CD4-positive, alpha-beta T cell treated with Interleukin-10 for 1 hour (primary cell): ENCODE results near the gene PTGS2.
"Not testable (repeated sequence)": the region's sequence is repeated elsewhere in the genome, so short reads cannot be mapped to it uniquely, and the experiment has no call there.

Experiments used
- DNase-seq: peaks from one replicate; pipeline ENCODE4 v3.0.0-alpha.2; 2020

PTGS2 gene

GRCh38 chr1:186669784-186670183, 10.4 kb downstream of the PTGS2 start:
- DNase-seq = not testable (repeated sequence)

DNA sequence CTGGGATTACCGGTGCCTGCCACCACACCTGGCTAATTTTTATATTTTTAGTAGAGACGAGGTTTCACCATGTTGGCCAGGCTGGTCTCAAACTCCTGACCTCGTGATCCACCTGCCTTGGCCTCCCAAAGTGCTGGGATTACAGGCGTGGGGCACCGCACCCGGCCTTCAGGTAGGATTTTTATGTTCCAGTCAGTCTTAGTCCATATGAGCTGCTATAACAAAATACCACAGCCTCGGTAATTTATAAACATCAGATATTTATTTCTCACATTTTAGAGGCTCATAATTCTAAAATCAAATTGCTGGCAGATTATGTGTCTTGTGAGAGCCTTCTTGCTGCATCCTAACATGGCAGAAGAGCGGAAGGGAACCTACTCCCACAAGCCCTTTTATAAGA, 16.0 kb downstream of the PTGS2 start:
- not testable (repeated sequence) for DNase-seq

DNA sequence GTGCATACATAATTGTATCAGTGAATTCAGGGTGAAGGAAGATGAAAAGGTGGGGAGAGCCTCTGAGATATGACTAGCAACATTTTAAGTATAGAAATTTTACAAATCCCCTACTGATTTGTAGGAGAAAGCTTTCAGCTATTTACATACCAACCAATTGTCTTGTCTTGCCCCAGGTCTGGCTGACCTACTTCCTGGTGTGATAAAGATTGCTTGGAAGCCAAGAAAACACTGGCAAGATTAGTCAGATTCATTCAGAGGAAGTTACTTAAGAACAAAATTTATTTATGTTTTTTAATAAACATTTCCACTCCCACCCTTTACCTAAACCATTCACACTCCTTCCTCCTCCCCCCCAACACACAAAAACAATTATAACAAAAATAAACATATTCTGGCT, 17.5 kb downstream of the PTGS2 start:
- no peak for DNase-seq

DNA sequence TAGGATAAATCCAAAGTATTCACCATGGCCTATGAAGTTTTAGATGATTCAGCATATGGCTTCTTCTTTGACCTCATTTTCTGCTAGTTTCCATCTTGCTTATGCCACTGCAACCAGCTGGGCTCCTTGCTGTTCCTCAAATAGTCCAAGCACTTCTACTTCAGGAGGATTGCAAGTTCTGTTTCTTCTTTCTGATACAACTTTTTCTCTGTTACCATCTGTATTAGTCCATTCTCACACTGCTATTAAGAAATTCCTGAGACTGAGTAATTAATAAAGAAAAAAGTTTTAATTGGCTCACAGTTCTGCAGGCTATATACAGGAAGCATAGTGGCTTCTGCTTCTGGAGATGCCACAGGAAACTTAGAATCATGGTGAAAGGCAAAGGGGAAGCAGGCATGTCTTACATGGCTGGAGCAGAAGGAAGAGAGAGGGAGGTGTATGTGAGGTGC, 20.3 kb downstream of the PTGS2 start:
- DNase-seq = no peak

- no peak for DNase-seq
These were observed 21.2 kb downstream of the PTGS2 start for GRCh38 chr1:186658999-186659398.

DNA sequence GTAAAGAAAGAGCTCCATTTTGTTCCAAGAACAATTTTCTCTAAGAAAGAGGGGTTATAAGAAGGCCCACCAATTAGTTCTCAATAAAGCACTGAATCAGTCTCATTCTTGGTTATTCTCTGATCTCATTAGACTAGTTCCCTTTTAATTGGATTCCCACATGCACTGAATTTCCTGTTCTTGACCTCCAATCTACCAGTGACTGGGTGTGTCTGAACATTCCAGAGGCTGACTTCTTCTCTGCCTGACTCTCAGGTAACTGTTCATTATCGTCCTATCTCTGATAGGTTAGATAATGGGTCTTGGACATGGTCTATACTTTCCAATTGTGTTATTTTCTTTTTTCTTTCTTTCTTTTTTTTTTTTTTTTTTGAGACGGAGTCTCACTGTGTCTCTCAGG, 22.7 kb downstream of the PTGS2 start:
- DNase-seq = no peak

- DNase-seq = no peak
These were observed 24.3 kb downstream of the PTGS2 start for GRCh38 chr1:186655876-186656275.

DNA sequence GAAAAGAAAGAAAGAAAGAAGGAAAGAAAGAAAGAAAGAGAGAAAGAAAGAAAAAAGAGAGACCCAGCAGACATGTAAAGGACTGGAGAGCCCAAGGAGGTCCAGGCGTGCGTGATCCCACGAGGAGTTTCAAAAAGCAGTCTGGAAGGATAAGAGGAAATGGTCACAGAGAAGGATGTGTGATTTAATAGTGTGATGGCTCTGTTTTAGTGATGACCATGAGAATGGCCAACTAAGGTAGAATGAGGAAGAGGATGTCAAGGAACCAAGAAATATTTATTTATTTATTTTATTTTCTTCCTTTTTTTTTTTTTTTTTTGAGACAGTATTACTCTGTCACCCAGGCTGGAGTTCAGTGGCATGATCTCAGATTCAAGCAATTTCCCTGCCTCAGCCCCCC, 25.5 kb downstream of the PTGS2 start:
- DNase-seq = no peak

GRCh38 chr1:186653312-186653711, 26.9 kb downstream of the PTGS2 start:
- DNase-seq = no peak

- DNase-seq = no peak
These were observed 31.6 kb downstream of the PTGS2 start for GRCh38 chr1:186648613-186649012.

- DNase-seq = not testable (repeated sequence)
These were observed 32.2 kb downstream of the PTGS2 start for GRCh38 chr1:186647985-186648384.

DNA sequence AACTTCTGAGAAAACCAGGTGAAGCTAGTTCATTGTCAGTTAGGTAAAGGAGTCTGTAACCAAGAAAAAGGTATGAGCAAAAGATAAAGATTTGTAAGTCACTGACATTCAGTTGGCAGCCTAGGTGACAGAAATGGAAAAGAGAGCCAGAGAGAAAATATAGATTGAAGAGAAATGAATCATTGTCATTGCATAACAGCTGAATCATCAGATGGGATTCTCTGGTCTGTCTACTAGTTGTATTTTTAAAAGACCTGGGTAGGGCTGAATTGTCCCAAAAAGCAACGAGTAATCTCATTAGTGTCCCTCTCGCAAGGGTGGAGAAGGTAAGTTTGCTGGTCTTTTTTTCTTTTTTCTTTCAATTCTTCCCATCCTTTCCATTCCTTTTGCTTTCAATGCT, 36.6 kb downstream of the PTGS2 start:
- no peak for DNase-seq

DNA sequence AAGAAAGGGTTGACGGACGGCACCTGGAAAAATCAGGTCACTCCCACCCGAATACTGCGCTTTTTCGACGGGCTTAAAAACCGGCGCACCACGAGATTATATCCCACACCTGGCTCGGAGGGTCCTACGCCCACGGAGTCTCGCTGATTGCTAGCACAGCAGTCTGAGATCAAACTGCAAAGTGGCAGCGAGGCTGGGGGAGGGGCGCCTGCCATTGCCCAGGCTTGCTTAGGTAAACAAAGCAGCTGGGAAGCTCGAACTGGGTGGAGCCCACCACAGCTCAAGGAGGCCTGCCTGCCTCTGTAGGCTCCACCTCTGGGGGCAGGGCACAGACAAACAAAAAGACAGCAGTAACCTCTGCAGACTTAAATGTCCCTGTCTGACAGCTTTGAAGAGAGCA, 42.7 kb downstream of the PTGS2 start:
- not testable (repeated sequence) for DNase-seq

DNA sequence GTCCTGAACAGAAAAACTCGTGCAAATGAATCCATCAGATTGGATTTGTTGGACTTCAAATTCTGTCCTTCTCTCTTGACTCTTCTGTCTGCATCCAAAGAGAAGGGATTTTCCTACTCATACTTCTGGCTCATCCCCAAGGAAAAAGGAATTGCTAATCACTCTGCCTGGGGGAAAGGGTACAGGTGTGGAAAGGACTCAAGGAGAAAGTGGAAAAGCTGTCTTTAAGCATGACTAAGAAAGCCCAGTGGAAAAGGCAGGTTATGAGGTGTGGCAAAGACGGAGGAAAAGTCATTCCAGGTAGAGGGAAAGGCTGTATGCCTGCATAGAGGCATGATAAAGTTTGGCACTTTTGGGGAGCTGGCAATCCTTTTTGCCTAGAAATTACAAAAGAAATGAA, 43.4 kb downstream of the PTGS2 start:
- no peak for DNase-seq

- no peak for DNase-seq
These were observed 45.7 kb downstream of the PTGS2 start for GRCh38 chr1:186634511-186634910.

- DNase-seq = no peak
These were observed 47.1 kb downstream of the PTGS2 start for GRCh38 chr1:186633116-186633515.

DNA sequence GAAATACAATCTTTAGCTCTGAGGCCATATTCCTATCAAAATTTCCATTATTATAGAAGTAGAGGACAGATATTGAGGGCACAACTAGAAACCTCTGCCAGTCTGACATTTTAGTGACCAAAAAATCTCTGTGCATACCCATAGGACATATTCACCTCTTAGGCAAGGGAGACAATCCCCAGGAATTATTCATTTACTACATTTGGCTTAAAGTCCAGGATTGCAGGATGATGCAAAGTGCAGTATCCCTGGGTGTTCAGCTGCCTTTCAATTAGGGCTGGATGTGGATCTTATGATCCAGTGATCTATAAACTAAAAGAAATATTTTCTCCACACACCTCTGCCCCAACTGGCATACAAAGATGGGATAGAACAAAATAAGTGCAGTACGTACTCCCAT, 50.9 kb downstream of the PTGS2 start:
- no peak for DNase-seq

GRCh38 chr1:186628910-186629309, 51.3 kb downstream of the PTGS2 start:
- no peak for DNase-seq

DNA sequence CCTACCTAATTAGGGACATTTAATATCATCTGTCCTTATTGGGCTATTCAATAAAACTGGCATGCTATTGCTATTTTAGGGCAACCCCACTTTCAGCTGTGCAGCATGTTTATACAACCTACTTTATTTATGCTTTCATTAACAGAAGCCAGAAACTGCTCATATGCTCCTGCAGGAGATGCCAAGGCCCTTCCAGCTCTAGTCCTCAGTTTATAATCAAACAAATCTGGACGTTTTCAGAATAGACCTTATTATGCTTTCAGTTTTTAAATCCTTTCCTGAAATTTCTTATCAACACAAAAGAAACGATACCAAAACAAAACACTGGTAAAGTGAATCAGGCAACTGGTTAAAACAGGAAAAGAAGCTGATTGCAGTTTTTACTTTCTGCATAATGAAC, 53.2 kb downstream of the PTGS2 start:
- DNase-seq = no peak

- DNase-seq = no peak
These were observed 53.8 kb downstream of the PTGS2 start for GRCh38 chr1:186626356-186626932.

DNA sequence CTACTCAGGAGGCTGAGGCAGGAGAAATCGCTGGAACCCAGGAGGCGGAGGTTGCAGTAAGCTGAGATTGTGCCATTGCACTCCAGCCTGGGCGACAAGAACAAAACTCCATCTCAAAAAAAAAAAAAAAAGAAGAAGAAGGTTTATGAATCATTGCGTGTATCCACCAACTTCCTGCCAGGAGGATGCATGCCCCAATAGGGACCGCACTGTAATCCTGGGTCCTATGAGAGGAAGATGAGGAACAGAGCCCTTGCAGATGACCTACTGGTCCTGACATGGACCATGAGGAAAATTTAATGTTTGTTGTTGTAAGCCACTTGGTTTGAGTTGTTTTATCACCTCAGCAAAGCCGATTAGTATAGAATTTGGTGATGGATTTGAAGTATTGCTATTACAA, 56.7 kb downstream of the PTGS2 start:
- no peak for DNase-seq
